IMR-90 (cell line): Measurements from ENCODE around the gene TBC1D8.

ENCODE experiments used
- CEBPB ChIP-seq: IDR thresholded peaks from 2 replicates; pipeline ENCODE4 v1.6.1; 2012; ENCODE audit warnings: low read depth, low read length, improper control_type of control experiment
- CTCF ChIP-seq: conservative IDR thresholded peaks from 2 replicates; pipeline ENCODE4 v1.5.1; 2012; ENCODE audit warnings: mild to moderate bottlenecking, low read depth, low read length, improper control_type of control experiment
- ELK1 ChIP-seq: fragments of 150-350 bp; IDR thresholded peaks from 2 replicates; pipeline ENCODE4 v1.6.1; 2016; ENCODE audit warnings: low read depth, mild to moderate bottlenecking, low read length, moderate library complexity, borderline replicate concordance
- MAFK ChIP-seq: IDR thresholded peaks from 2 replicates; pipeline ENCODE4 v1.6.1; 2012; ENCODE audit warnings: low read depth, low read length, improper control_type of control experiment
- POLR2A ChIP-seq: IDR thresholded peaks from 2 replicates; pipeline ENCODE4 v1.6.1; 2012; ENCODE audit warnings: mild to moderate bottlenecking, low read depth, low read length
- RAD21 ChIP-seq: IDR thresholded peaks from 2 replicates; pipeline ENCODE4 v1.6.1; 2012; ENCODE audit warnings: low read length, improper control_type of control experiment
- USF2 ChIP-seq: fragments of 150-350 bp; IDR thresholded peaks from 2 replicates; pipeline ENCODE4 v1.6.1; 2017; ENCODE audit warnings: mild to moderate bottlenecking, antibody characterized with exemption, low read length, low read depth

GRCh38 chr2:101151859-101152271 lies 683 bp upstream of the TBC1D8 start:
- TF ChIP-seq CEBPB (no peak), CTCF (no peak), POLR2A (no peak), ELK1 (no peak), MAFK (no peak), RAD21 (no peak), USF2 (no peak)
